Activated naive CD8-positive, alpha-beta T cell treated with anti-CD3 and anti-CD28 coated beads, Interleukin-2, amount 10 ng/mL, durations not matched to agents 7 days and 5 days (primary cell): ENCODE data around the gene ZNF148. TPM values are rescaled to one million over a fixed set of nuclear protein-coding genes. Genes with fewer than 3 reads are reported as not detected.

Experiments
- ATAC-seq: fragments of 150-1000 bp; cut with Tn5 transposase; one replicate; pipeline ENCODE4 v1.10.0; 2021; ENCODE audit warnings: low read depth, moderate library complexity
- POLR2A ChIA-PET: fragments of 350-600 bp; sonication (Branson Sonifier 250); formaldehyde crosslinking; loops from one replicate; lab custom pipeline; 2021; ENCODE audit warnings: antibody characterized with exemption; lab: Charles Lee
- DNase-seq: peaks from one replicate; pipeline ENCODE4 v3.0.0; 2021
- H3K27ac Mint-ChIP-seq: one replicate; pipeline ENCODE4 v1.8.0; 2022; ENCODE audit warnings: mild to moderate bottlenecking, mixed read lengths
- H3K27me3 Mint-ChIP-seq: one replicate; pipeline ENCODE4 v1.8.0; 2022; ENCODE audit warnings: mild to moderate bottlenecking, moderate library complexity, mixed read lengths
- H3K36me3 Mint-ChIP-seq: one replicate; pipeline ENCODE4 v1.8.0; 2021; ENCODE audit warnings: mild to moderate bottlenecking, mixed read lengths
- H3K4me1 Mint-ChIP-seq: one replicate; pipeline ENCODE4 v1.8.0; 2021; ENCODE audit warnings: mixed read lengths
- H3K4me3 Mint-ChIP-seq: one replicate; pipeline ENCODE4 v1.8.0; 2022; ENCODE audit warnings: mild to moderate bottlenecking, moderate library complexity, mixed read lengths
- H3K9me3 Mint-ChIP-seq: one replicate; pipeline ENCODE4 v1.8.0; 2021; ENCODE audit warnings: mixed read lengths
- total RNA-seq, 2 experiments: library from RNA; stranded (reverse); gene quantifications; one replicate each; pipeline ENCODE4 v1.2.3, GENCODE V29; 2021

Gene ZNF148
- total RNA-seq, 2 experiments from 2014 or later: 50.3 to 55.4 TPM

GRCh38 chr3:125192190-125193035 lies 182.7 kb downstream of the ZNF148 start:
- H3K4me3 Mint-ChIP-seq: no peak overlapping the region
- POLR2A ChIA-PET: interaction anchor here (0.6 kb wide), 1 partner anchor 170 kb away, joined by 3 read pairs; no protein-coding TSS in a partner anchor
- ATAC-seq (no peak), DNase-seq (no peak)
- no peak overlapping the region for H3K27ac Mint-ChIP-seq
- peaks cover 7% of the 10 kb centered on the region for H3K4me1 Mint-ChIP-seq
- peaks cover 6% of the 10 kb centered on the region for H3K27me3 Mint-ChIP-seq
- no peaks in the 10 kb centered on the region for H3K36me3 Mint-ChIP-seq
- no peaks in the 10 kb centered on the region for H3K9me3 Mint-ChIP-seq

GRCh38 chr3:125191730-125192129 lies 183.4 kb downstream of the ZNF148 start:
- H3K27ac Mint-ChIP-seq: no peak overlapping the region
- no peak for ATAC-seq
- DNase-seq: no peak
- H3K4me1 Mint-ChIP-seq: peaks cover 7% of the 10 kb centered on the region
- no peaks in the 10 kb centered on the region for H3K36me3 Mint-ChIP-seq
- no peaks in the 10 kb centered on the region for H3K9me3 Mint-ChIP-seq
- peaks cover 6% of the 10 kb centered on the region for H3K27me3 Mint-ChIP-seq
- POLR2A ChIA-PET: interaction anchor here (0.6 kb wide), 1 partner anchor 596 kb away, joined by 5 read pairs; no protein-coding TSS in a partner anchor
- H3K4me3 Mint-ChIP-seq: no peak overlapping the region

GRCh38 chr3:125191256-125191655 lies 183.9 kb downstream of the ZNF148 start:
- H3K4me1 Mint-ChIP-seq: peaks cover 7% of the 10 kb centered on the region
- H3K27ac Mint-ChIP-seq: no peak overlapping the region
- H3K4me3 Mint-ChIP-seq: no peak overlapping the region
- DNase-seq (no peak), ATAC-seq (no peak)
- peaks cover 5% of the 10 kb centered on the region for H3K27me3 Mint-ChIP-seq
- H3K36me3 Mint-ChIP-seq: no peaks in the 10 kb centered on the region
- POLR2A ChIA-PET: interaction anchor here (0.6 kb wide), 1 partner anchor 596 kb away, joined by 5 read pairs; no protein-coding TSS in a partner anchor
- no peaks in the 10 kb centered on the region for H3K9me3 Mint-ChIP-seq

GRCh38 chr3:125190786-125191185 lies 184.3 kb downstream of the ZNF148 start:
- H3K4me3 Mint-ChIP-seq: no peak overlapping the region

GRCh38 chr3:125189378-125190165 lies 185.6 kb downstream of the ZNF148 start:
- Mint-ChIP-seq H3K4me1 (peaks cover 2% of the 10 kb centered on the region), H3K27ac (no peak overlapping the region), H3K27me3 (peaks cover 5% of the 10 kb centered on the region), H3K4me3 (no peak overlapping the region), H3K36me3 (no peaks in the 10 kb centered on the region), H3K9me3 (no peaks in the 10 kb centered on the region)
- POLR2A ChIA-PET: no interaction called here
- DNase-seq (no peak), ATAC-seq (no peak)

More at GRCh38 chr3:125190786-125191185, 184.3 kb downstream of the ZNF148 start:
- H3K27ac Mint-ChIP-seq: no peak overlapping the region
- peaks cover 3% of the 10 kb centered on the region for H3K27me3 Mint-ChIP-seq
- H3K9me3 Mint-ChIP-seq: no peaks in the 10 kb centered on the region
- no peak for DNase-seq
- ATAC-seq: no peak
- H3K36me3 Mint-ChIP-seq: no peaks in the 10 kb centered on the region
- H3K4me1 Mint-ChIP-seq: peaks cover 7% of the 10 kb centered on the region
- POLR2A ChIA-PET: no interaction called here

- H3K27me3 Mint-ChIP-seq: peaks cover 2% of the 10 kb centered on the region
- DNase-seq (no peak), ATAC-seq (no peak)
- peaks cover 2% of the 10 kb centered on the region for H3K4me1 Mint-ChIP-seq
- no peak overlapping the region for H3K27ac Mint-ChIP-seq
- POLR2A ChIA-PET: no interaction called here
- H3K4me3 Mint-ChIP-seq: no peak overlapping the region
- no peaks in the 10 kb centered on the region for H3K36me3 Mint-ChIP-seq
- H3K9me3 Mint-ChIP-seq: no peaks in the 10 kb centered on the region
These were observed 186.2 kb downstream of the ZNF148 start for GRCh38 chr3:125188955-125189354.

DNA sequence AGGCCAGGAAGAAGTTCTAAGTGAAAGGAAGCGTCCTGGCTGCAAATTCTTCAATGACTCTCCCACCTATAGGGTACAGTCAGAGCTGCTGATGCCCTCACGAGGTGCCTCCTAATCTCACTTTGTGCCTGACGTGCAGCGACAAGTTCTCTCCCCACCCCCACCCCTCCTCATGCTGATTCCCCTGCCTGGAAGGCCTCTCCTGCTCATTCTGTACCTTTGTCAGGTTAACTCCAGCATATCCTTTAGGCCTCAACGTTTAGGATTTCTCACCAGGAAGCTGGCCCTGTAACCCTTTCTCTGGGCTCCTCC lies 187.6 kb downstream of the ZNF148 start:
- H3K4me1 Mint-ChIP-seq: peaks cover 2% of the 10 kb centered on the region
- H3K9me3 Mint-ChIP-seq: no peaks in the 10 kb centered on the region
- H3K36me3 Mint-ChIP-seq: no peaks in the 10 kb centered on the region
- H3K4me3 Mint-ChIP-seq: no peak overlapping the region
- H3K27ac Mint-ChIP-seq: no peak overlapping the region
- no peak for DNase-seq
- POLR2A ChIA-PET: no interaction called here
- no peak for ATAC-seq
- peaks cover 2% of the 10 kb centered on the region for H3K27me3 Mint-ChIP-seq

- POLR2A ChIA-PET: no interaction called here
- Mint-ChIP-seq H3K4me1 (peaks cover 2% of the 10 kb centered on the region), H3K36me3 (no peaks in the 10 kb centered on the region), H3K27me3 (peaks cover 2% of the 10 kb centered on the region), H3K4me3 (no peak overlapping the region), H3K9me3 (no peaks in the 10 kb centered on the region), H3K27ac (no peak overlapping the region)
- ATAC-seq (no peak), DNase-seq (no peak)
These were observed 188.1 kb downstream of the ZNF148 start for GRCh38 chr3:125186800-125187598.

DNA sequence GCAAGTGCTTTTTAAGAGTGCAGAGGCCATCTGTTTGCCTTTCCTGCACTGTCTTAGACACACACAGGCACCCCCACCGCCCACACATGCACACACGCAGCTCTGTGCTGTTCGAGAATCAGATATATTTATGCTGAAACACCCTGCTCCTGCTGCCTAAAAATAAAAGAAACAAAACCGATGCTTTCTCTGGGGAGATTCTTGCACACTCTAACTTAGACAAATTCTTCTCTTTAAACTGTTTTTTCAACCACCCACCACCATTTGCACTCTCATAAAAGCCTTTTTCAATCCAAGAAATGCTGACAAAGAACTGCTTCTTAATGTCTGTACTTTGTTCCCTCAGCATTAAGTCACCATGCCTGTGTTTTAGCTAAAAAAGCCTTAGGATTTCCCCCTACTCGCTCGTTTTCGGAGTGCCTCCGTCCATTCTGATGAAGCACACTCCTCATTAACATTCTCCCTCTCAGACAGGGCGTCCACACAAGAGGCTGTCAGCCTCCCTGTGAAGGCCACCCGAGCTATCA lies 188.8 kb downstream of the ZNF148 start:
- Mint-ChIP-seq H3K27ac (no peak overlapping the region), H3K36me3 (no peaks in the 10 kb centered on the region)

DNA sequence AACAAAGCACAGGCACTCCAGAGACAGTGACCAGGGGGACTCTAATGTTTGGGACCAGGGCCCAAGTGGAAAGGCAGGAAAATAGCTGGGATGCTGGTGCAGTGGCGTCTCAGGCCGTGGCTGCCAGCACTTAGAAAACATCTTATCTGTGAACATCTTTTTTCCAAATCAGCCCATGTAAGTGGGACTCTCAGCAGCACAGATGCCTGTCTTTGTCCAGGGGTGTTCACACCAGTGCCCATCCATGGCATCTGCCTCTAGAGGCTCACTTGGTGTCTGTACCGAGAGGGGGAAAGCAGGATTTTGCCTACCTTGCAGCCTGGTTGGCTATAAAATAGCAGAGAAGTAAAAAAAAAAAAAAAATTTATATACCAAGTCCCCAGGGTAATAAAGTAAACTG lies 189.3 kb downstream of the ZNF148 start:
- ATAC-seq (no peak), DNase-seq (no peak)
- Mint-ChIP-seq H3K36me3 (no peaks in the 10 kb centered on the region), H3K4me3 (no peak overlapping the region), H3K9me3 (no peaks in the 10 kb centered on the region), H3K27me3 (peaks cover 2% of the 10 kb centered on the region), H3K4me1 (no peaks in the 10 kb centered on the region), H3K27ac (no peak overlapping the region)
- POLR2A ChIA-PET: no interaction called here

More for the DNA sequence above, 188.8 kb downstream of the ZNF148 start:
- H3K4me1 Mint-ChIP-seq: no peaks in the 10 kb centered on the region
- peaks cover 2% of the 10 kb centered on the region for H3K27me3 Mint-ChIP-seq
- ATAC-seq (no peak), DNase-seq (no peak)
- no peaks in the 10 kb centered on the region for H3K9me3 Mint-ChIP-seq
- H3K4me3 Mint-ChIP-seq: no peak overlapping the region
- POLR2A ChIA-PET: no interaction called here

GRCh38 chr3:125179884-125180240 lies 195.3 kb downstream of the ZNF148 start:
- no peak for DNase-seq
- Mint-ChIP-seq H3K9me3 (no peaks in the 10 kb centered on the region), H3K4me1 (peaks cover 4% of the 10 kb centered on the region), H3K4me3 (no peak overlapping the region), H3K36me3 (no peaks in the 10 kb centered on the region), H3K27me3 (peaks cover 3% of the 10 kb centered on the region), H3K27ac (no peak overlapping the region)
- POLR2A ChIA-PET: no interaction called here
- no peak for ATAC-seq

- no peaks in the 10 kb centered on the region for H3K9me3 Mint-ChIP-seq
- POLR2A ChIA-PET: no interaction called here
- H3K27me3 Mint-ChIP-seq: peaks cover 3% of the 10 kb centered on the region
- H3K27ac Mint-ChIP-seq: no peak overlapping the region
- H3K36me3 Mint-ChIP-seq: no peaks in the 10 kb centered on the region
- H3K4me3 Mint-ChIP-seq: no peak overlapping the region
- no peak for DNase-seq
- no peak for ATAC-seq
- peaks cover 4% of the 10 kb centered on the region for H3K4me1 Mint-ChIP-seq
These were observed 195.8 kb downstream of the ZNF148 start for GRCh38 chr3:125179143-125179883.
